SU-DHL-6 (cell line): ENCODE results near the gene CYP19A1.

Experiments
- EZH2phosphoT487 ChIP-seq: fragments of 200-600 bp; sonication (generic), shearing (Covaris generic); conservative IDR thresholded peaks from 2 replicates; pipeline ENCODE4 v1.6.1; 2018; ENCODE audit warnings: mild to moderate bottlenecking, antibody characterized with exemption, low read length, moderate library complexity, mixed read lengths
- TF ChIP-seq, protein P1 (sequence below): fragments of 200-600 bp; sonication (generic); IDR thresholded peaks from one replicate; pipeline ENCODE4 v1.5.1; 2017; ENCODE audit warnings: antibody characterized with exemption, mild to moderate bottlenecking, low read length, moderate library complexity; ENCODE audit not compliant: insufficient read depth, poor library complexity, severe bottlenecking

DNA sequence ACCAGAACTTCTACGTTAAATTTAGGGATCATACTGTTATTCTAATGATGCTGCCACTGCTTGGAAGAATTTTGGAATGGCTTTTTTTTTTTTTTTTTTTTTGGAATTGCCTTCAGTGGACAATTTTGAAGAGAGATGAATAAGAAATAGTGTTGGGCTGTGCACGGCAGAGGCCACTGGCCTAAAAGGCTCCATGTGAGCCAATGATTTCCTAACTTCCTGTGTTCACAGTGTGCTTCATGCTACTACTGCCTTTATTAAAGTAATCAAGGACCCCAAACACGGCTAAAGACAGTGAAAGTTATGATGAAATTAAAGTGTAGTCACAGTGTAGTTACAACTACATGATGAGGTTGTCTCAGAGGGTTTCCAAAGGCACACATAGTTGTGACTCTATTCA, 142.9 kb downstream of the CYP19A1 start:
- TF ChIP-seq, protein P1, sequence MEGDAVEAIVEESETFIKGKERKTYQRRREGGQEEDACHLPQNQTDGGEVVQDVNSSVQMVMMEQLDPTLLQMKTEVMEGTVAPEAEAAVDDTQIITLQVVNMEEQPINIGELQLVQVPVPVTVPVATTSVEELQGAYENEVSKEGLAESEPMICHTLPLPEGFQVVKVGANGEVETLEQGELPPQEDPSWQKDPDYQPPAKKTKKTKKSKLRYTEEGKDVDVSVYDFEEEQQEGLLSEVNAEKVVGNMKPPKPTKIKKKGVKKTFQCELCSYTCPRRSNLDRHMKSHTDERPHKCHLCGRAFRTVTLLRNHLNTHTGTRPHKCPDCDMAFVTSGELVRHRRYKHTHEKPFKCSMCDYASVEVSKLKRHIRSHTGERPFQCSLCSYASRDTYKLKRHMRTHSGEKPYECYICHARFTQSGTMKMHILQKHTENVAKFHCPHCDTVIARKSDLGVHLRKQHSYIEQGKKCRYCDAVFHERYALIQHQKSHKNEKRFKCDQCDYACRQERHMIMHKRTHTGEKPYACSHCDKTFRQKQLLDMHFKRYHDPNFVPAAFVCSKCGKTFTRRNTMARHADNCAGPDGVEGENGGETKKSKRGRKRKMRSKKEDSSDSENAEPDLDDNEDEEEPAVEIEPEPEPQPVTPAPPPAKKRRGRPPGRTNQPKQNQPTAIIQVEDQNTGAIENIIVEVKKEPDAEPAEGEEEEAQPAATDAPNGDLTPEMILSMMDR = no peak
- no peak for TF ChIP-seq EZH2phosphoT487
